Measurements from ENCODE around the gene PSMB10.
A peak's percentile ranks its signal among the peaks of the same experiment; 100 is the strongest.
"Not testable (repeated sequence)": the region's sequence is repeated elsewhere in the genome, so short reads cannot be mapped to it uniquely, and the experiment has no call there.

The PSMB10 gene

GRCh38 chr16:67975321-67976105 lies 38.9 kb upstream of the PSMB10 start:
- TF ChIP-seq, protein P1, sequence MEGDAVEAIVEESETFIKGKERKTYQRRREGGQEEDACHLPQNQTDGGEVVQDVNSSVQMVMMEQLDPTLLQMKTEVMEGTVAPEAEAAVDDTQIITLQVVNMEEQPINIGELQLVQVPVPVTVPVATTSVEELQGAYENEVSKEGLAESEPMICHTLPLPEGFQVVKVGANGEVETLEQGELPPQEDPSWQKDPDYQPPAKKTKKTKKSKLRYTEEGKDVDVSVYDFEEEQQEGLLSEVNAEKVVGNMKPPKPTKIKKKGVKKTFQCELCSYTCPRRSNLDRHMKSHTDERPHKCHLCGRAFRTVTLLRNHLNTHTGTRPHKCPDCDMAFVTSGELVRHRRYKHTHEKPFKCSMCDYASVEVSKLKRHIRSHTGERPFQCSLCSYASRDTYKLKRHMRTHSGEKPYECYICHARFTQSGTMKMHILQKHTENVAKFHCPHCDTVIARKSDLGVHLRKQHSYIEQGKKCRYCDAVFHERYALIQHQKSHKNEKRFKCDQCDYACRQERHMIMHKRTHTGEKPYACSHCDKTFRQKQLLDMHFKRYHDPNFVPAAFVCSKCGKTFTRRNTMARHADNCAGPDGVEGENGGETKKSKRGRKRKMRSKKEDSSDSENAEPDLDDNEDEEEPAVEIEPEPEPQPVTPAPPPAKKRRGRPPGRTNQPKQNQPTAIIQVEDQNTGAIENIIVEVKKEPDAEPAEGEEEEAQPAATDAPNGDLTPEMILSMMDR (conservative IDR thresholded peaks at IDR 0.05; ENCODE audit: low read depth, low read length): no peak
- DNase-seq (ENCODE audit: low read depth): no peak
- no peak overlapping the region for H3K4me3 ChIP-seq (ENCODE audit: low read length)

DNA sequence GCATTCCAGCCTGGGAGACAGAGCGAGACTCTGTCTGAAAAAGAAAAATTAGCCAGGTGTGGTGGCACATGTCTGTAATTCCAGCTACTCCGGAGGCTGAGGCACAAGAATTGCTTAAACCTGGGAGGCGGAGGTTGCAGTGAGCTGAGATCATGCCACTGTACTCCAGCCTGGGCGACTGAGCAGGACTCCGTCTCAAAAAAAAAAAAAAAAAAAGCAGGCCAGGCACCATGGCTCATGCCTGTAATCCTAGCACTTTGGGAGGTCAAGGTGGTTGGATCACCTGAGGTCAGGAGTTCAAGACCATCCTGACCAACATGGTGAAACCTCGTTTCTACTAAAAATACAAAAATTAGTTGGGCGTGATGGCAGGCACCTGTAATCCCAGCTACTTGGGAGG lies 35.6 kb upstream of the PSMB10 start:
- H3K4me3 ChIP-seq (ENCODE audit: low read length); DNase-seq (ENCODE audit: low read depth): not testable (repeated sequence)

GRCh38 chr16:67971111-67971510 lies 34.5 kb upstream of the PSMB10 start:
- no peak overlapping the region for H3K4me3 ChIP-seq (ENCODE audit: low read length)
- TF ChIP-seq, protein P1 (conservative IDR thresholded peaks at IDR 0.05; ENCODE audit: low read depth, low read length): no peak
- no peak for DNase-seq (ENCODE audit: low read depth)

GRCh38 chr16:67969254-67970039 lies 32.8 kb upstream of the PSMB10 start:
- DNase-seq (ENCODE audit: low read depth): no peak

DNA sequence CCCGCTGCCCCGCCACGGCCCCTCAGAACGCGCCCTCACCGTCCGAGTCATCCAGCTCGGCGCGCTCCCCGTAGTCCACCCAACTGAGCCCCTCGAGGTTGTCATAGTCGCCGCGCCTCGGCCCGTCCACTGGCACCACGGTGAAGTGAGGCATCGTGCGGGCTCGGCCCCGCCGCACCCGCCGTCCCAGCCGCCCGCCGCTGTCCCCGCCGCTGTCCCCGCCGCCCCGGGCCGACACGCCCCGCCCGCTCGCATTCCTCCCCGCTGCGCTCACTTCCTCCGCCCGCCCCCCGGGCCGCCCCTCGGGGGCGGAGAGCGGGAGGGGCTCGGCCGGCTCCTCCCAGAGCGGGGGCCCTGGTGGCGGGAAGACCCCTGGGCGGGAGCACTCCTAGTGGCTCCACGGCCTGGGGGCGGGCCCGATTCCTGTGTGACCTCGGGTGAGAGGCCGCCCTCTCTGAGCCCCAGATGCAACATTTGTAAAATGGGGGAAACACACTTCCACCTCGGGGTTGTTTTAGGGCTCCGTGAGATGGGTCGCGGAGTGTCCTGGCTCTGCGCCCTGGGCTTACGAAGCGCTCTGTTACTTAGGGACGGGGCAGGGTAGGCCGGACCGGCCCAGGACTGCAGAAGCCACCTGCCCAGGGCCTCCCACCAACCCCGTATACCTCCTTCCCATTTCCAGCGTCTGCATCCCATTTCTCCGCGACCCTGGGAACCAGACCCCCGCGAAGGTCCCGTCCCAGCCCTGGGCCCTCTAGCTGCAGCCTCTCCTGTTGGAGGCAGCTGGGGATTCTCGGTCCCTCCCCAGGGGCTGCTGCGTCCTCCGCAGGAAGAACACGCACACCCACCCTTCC lies 32.0 kb upstream of the PSMB10 start, which contains the start of gene SLC12A4:
Gene SLC12A4 (minus strand): TSS at position 238 of the 854 bp plus-strand sequence. CDS start 84 bp downstream, at position 154.
- H3K4me3 ChIP-seq (ENCODE audit: low read length): peak within 1 kb of the TSS; percentile 91
- TF ChIP-seq, protein P1 (conservative IDR thresholded peaks at IDR 0.05; ENCODE audit: low read depth, low read length): no peak
- DNase-seq (ENCODE audit: low read depth): peak; percentile 19

More at GRCh38 chr16:67969254-67970039, 32.8 kb upstream of the PSMB10 start:
- TF ChIP-seq, protein P1 (conservative IDR thresholded peaks at IDR 0.05; ENCODE audit: low read depth, low read length): no peak
- H3K4me3 ChIP-seq (ENCODE audit: low read length): peak overlapping the region; percentile 91

DNA sequence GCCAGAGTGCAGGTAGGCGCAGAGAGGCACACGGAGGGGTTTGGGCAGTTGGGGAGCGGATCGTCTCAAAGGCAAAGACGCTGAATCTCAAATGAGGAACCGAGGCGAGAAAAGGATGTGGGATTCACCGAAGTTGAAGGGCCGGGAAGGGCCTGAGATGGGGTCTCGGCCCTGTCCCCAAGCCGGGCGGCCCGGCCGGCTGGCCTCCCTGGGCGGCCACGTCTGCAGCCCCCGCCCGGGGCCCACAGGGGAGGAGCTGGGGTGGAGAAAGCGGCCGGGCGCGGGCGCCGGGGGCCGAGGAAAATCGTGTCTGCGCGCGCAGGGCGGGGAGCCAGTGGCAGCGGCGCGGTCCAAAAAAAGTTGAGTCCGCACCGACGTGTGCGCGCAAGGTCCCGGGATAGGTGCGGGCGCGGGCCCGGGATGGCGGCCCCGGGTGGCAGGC lies 31.3 kb upstream of the PSMB10 start:
- TF ChIP-seq, protein P1 (conservative IDR thresholded peaks at IDR 0.05; ENCODE audit: low read depth, low read length): no peak
- peak overlapping the region; percentile 91 for H3K4me3 ChIP-seq (ENCODE audit: low read length)
- no peak for DNase-seq (ENCODE audit: low read depth)
